ENCODE results near the gene KHK. TPM values are rescaled to one million over a fixed set of nuclear protein-coding genes. Genes with fewer than 3 reads are reported as not detected.

Gene KHK
- total and polyA plus RNA-seq, 2 of the 8 experiments (the other 6 are each of a cell fraction or from before 2014, with no cell fraction given) = 11.0 to 17.7 TPM

DNA sequence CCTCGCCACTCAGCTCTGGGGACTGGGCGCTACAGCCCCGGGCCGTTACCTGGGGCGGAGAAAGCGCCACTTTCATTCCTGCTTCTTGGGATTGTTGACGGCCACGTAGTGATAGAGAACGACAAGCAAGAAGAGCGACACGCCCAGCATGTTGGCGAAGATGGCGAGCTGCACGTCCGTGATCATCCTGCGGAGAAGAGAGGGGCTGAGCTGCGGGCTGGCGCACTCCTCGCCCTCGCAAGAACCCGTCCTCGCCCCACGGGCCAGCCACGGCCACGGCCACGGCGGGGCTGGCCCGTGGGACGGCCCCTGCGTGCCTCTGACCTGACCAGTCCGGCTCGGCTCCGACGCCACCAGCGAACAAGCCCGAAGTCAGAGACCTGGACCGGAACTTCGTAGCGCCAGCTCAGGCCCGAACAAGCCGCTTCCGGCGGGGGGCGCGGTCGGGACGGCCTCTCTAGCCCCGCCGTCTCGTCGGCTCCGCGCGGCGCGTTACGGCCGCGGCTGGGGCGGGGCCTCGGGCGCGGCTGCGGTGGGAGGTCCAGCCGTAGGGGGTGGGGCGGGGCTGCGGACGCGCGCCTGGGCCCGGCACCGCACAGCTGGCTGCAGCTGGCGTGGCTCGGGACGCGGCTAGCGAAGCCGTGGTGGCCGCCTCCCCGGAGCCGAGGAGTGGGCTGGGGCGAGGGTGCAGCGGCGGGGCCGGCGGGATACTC lies 15.1 kb upstream of the KHK start, which contains the start of gene OST4 (continued):
- TF ChIP-seq KDM4A (IDR thresholded peaks at IDR 0.05; ENCODE audit: low read depth, low read length, severe bottlenecking) (peak; percentile 77), ASH2L (IDR thresholded peaks at IDR 0.05; ENCODE audit: low read length) (peak; percentile 69), NRF1 (IDR thresholded peaks at IDR 0.05; ENCODE audit: low read depth, low read length) (no peak), CTBP2 (IDR thresholded peaks at IDR 0.05; ENCODE audit: borderline replicate concordance, insufficient read depth, insufficient read length, low read length) (no peak)
